ENCODE results near the gene MRPL45.
A peak's percentile ranks its signal among the peaks of the same experiment; 100 is the strongest.

Gene MRPL45

GRCh38 chr17:38349097-38349730 is 52.2 kb downstream of the MRPL45 start:
- peak; percentile 77 for DNase-seq (ENCODE audit: low spot score)

- DNase-seq (ENCODE audit: low spot score) = no peak
These were observed 53.1 kb downstream of the MRPL45 start for GRCh38 chr17:38350035-38350434.

GRCh38 chr17:38351412-38352222 is 54.6 kb downstream of the MRPL45 start, which contains the start of gene SOCS7:
SOCS7 (plus strand) TSS chr17:38351844; CDS start chr17:38352053, 209 bp downstream.
- DNase-seq (ENCODE audit: low spot score) = peak; percentile 88

- peak; percentile 44 for DNase-seq (ENCODE audit: low spot score)
These were observed 55.5 kb downstream of the MRPL45 start for GRCh38 chr17:38352245-38353085.

DNA sequence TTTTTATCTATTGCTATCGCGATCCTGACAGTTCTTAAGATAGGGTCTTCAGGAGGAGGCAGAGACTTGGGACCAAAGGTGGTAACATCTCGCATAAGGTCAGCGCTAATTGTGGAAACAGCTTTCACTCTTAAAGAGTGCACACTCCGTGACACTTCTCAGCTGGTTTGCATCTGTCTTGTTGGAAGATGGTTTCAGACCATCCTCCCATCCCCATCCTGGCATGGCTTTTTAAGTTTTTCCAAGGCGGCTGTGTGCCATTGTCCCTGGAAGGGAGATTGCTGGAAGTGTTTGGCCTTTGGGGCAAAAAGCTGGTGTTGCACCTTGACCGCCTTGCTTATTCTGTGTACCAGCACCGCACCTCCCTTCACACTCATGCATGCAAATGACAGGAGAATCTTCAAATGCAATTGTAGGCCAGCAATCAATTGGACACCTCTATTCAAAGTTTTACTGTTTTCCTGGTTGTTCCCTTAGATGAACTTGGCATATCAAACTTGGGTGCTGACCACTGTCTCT is 56.2 kb downstream of the MRPL45 start:
- no peak for DNase-seq (ENCODE audit: low spot score)

DNA sequence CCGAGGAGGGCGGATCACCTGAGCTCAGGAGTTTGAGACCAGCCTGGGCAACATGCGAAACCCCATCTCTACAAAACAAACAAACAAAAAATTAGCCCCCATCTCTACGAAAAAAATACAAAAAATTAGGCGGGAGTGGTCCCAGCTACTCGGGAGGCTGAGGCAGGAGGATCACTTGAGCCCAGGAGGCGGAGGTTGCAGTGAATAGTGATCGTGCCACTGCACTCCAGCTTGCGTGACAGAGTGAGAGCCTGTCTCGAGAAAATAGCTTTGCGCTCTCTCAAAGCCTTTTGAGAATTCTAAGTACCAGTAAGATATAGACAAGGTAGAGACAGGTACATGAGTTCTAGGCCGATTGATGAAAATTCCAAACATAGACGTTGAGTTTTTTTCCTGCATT is 56.7 kb downstream of the MRPL45 start:
- DNase-seq (ENCODE audit: low spot score) = no peak

DNA sequence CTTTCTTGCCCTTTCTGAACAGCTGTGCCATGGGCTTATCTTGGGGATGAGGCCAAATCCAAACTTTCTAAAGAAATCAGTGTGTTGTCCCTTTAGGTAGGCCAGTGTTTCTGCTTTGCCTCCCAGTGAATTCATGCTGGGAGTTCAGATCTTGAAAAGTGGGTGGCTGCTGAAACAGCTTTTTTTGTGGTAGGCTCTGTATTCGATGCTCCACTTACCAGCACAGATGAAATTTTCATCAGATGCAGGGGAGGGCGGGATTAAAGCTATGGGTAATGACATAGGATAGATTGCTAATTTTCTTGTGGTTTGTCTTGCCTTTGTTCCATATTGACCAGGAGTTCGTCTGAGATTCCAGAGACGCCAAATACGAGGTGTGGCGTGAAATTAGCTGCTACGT is 57.5 kb downstream of the MRPL45 start:
- DNase-seq (ENCODE audit: low spot score) = no peak

- DNase-seq (ENCODE audit: low spot score) = no peak
These were observed 58.3 kb downstream of the MRPL45 start for GRCh38 chr17:38355251-38355650.

DNA sequence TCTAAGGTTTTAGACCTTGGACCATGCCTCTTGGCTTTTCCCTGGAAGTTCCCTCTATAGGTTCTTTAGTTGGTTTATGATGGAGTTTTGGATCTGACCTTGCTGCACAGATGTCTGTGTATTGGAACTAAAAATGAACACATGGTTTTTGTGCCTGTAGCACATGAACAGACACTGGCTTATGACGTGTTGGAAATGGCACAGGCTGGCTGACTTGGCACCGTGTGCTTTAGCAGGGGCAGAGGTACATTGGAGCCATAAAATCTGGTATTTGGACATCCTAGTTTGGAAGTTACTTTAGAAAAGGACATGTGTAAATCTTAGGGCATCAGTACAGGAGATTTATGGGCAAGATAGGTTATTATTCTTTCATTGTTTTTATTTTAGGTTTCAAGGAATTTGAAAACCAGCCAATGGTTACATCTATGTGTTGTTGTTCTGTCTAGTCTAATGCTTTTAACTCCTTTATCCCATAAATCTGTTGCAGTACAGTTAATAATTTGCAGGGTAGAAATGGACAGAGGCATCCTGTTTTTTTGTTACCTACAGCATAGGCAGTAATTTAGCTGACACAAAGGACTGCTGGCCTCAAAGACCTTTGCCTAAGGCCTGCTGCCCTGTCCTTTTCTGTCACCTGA is 60.6 kb downstream of the MRPL45 start:
- no peak for DNase-seq (ENCODE audit: low spot score)

- no peak for DNase-seq (ENCODE audit: low spot score)
These were observed 61.9 kb downstream of the MRPL45 start for GRCh38 chr17:38358586-38359513.

DNA sequence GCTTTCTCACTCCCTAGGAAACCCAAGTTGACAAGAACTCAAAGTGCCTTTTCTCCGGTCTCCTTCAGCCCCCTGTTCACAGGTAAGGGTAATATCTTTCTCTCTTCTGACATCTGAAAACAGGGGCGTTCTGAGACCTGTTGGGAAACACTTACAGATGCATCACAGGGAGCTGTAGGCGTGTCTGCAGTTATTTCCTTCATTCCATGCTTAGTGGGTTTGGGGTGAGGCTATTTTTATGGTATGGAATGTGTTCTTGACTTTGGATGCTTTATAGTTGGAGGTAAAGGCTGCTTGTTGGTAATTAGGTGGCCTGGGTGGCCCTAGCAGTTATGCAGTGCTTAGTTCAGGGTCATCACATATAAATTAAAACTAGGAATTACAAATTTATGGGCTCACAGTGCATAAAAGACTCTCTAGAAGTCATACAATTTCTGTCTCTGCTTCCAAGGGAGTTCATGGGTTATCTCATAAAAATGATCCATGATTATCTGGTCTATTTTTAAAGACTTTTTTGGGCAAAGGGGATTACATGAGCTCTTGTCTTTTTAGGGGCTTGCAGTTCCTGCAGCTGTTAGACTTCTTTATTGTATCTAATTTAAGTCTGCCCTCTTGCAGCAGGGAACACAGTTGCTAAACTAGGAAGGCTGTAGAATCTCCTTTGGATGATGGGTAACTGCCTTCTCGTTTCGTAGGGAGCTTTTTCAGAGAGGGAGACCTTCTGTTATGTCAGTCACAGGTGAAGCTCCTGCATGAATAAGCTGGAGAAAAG is 64.9 kb downstream of the MRPL45 start:
- DNase-seq (ENCODE audit: low spot score) = no peak

GRCh38 chr17:38363016-38363415 is 66.0 kb downstream of the MRPL45 start:
- no peak for DNase-seq (ENCODE audit: low spot score)

GRCh38 chr17:38364741-38365140 is 67.8 kb downstream of the MRPL45 start:
- DNase-seq (ENCODE audit: low spot score) = no peak

GRCh38 chr17:38369124-38369886 is 72.3 kb downstream of the MRPL45 start:
- DNase-seq (ENCODE audit: low spot score) = no peak

Measured in hepatic stellate cell (primary cell).